HUES64 (cell line): ENCODE results near the gene FILIP1L.

Experiments used
- H3K27ac ChIP-seq: 2 replicates; pipeline ENCODE4 v1.7.0; 2013; ENCODE audit warnings: low read depth, low read length, inconsistent platforms
- H3K27me3 ChIP-seq: 2 replicates; pipeline ENCODE4 v1.6.1; 2013; ENCODE audit warnings: mild to moderate bottlenecking, low read length; ENCODE audit not compliant: insufficient read depth
- H3K36me3 ChIP-seq: 2 replicates; pipeline ENCODE4 v1.6.1; 2013; ENCODE audit warnings: mild to moderate bottlenecking, low read length; ENCODE audit not compliant: insufficient read depth
- H3K4me1 ChIP-seq: 2 replicates; pipeline ENCODE4 v1.6.1; 2013; ENCODE audit warnings: mild to moderate bottlenecking, low read length, moderate library complexity; ENCODE audit not compliant: insufficient read depth
- H3K4me3 ChIP-seq: 2 replicates; pipeline ENCODE4 v1.5.1; 2013; ENCODE audit warnings: mild to moderate bottlenecking, low read length, moderate library complexity
- H3K9ac ChIP-seq: 2 replicates; pipeline ENCODE4 v1.6.1; 2013; ENCODE audit warnings: mild to moderate bottlenecking, low read depth, low read length
- H3K9me3 ChIP-seq: 2 replicates; pipeline ENCODE4 v1.6.1; 2013; ENCODE audit warnings: low read depth, low read length; ENCODE audit not compliant: insufficient read depth
- WGBS: fragments of 150-250, 120-280 bp; methylation state at CpG from one replicate; pipeline ENCODE4 v1.1.7; 2013; ENCODE audit warnings: missing lambda C conversion rate; 5-methylcytosine and 5-hydroxymethylcytosine counted together

The FILIP1L gene

GRCh38 chr3:100002599-100003350, 111.5 kb downstream of the FILIP1L start:
- no peak overlapping the region for H3K27ac ChIP-seq
- 84% methylated on average over 4 of the region's 4 CpGs for whole genome bisulfite sequencing
- H3K4me3 ChIP-seq, result no peak overlapping the region

DNA sequence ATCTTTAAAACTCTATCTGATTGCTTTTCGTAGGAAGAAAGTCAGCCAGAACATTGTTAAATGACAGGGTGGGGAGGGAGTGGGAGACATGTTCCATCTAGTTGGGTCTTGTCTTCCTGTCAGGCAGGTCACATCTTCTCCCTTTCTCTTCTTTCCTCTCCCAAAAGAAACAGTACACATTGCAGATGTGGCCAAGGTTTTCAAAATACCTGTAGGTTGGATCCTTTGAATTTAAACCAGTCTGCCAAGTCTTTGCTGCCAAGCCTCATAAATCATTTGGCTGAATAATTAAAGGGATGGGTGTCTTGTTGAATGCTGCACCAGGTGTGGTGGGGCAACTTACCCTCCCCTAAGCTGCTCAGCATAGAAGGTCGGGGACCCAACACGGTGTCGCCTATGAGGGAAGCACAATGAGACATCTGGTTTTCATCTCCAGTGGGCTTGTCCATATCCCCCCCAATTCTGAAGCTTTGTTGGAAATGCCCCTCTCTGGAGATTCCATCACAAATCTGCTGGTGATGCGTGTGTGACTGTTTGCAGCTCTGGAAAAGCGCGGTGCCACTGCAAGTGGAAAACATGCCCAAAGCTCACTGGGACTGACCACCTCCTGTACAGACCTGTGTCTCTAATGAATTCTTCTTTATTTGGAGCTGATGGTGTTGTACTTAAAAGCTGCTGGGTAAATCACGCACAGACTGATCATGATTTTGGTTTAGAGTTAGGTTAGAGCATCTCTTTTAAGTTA, 112.6 kb downstream of the FILIP1L start:
- H3K9me3 ChIP-seq, result no peaks in the 10 kb centered on the region
- no peak overlapping the region for H3K4me3 ChIP-seq
- H3K9ac ChIP-seq, result no peak overlapping the region
- 92% methylated on average over 7 of the region's 8 CpGs for WGBS
- peaks cover 22% of the 10 kb centered on the region for H3K4me1 ChIP-seq
- no peaks in the 10 kb centered on the region for H3K27me3 ChIP-seq
- no peak overlapping the region for H3K27ac ChIP-seq
- H3K36me3 ChIP-seq, result no peaks in the 10 kb centered on the region

More at GRCh38 chr3:100002599-100003350, 111.5 kb downstream of the FILIP1L start:
- H3K36me3 ChIP-seq, result no peaks in the 10 kb centered on the region
- H3K27me3 ChIP-seq, result no peaks in the 10 kb centered on the region
- no peak overlapping the region for H3K9ac ChIP-seq
- peaks cover 21% of the 10 kb centered on the region for H3K4me1 ChIP-seq
- no peaks in the 10 kb centered on the region for H3K9me3 ChIP-seq

DNA sequence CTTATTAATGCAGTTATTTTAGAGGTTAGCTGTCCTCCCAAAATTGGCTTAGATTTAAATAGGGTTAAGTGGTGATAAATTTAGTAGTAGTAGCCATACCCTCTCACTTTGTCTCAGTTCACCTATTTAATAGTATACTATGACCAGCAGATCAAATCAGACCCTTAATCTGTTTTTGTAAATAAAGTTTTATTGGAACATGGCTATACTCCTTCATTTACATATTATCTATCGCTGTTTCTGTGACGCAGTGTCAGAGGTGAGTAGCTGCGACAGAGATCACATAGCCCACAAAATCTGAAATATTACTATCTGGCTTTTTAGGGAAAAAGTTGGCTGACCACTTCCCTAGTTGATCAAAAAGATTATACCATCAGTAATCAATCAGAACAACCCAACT, 113.2 kb downstream of the FILIP1L start:
- no peaks in the 10 kb centered on the region for H3K36me3 ChIP-seq
- no peak overlapping the region for H3K4me3 ChIP-seq
- no peak overlapping the region for H3K9ac ChIP-seq
- no peaks in the 10 kb centered on the region for H3K27me3 ChIP-seq
- H3K4me1 ChIP-seq, result peaks cover 16% of the 10 kb centered on the region
- no peak overlapping the region for H3K27ac ChIP-seq
- 94% methylated on average over 3 of the region's 3 CpGs for WGBS
- no peaks in the 10 kb centered on the region for H3K9me3 ChIP-seq

DNA sequence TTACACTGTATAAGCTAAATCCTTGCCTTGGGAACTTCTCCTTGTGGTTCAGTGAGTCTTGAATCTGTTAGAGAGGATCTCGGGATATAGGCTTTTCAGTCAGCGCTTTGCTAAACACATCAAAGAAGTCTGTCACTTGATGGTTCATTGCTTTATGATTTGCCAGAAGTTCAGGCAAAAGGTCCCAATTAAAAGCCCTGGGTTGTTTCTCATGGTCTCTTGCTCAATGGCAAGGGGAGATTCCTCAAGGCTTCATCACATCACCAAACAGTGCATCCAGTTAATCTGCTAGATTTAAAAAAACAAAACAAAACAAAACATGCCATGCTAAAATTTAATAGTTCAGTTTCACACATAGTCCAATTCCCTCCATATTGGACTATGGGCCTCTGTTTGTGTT, 114.8 kb downstream of the FILIP1L start:
- Histone ChIP-seq H3K4me3 (no peak overlapping the region), H3K9me3 (no peaks in the 10 kb centered on the region), H3K27ac (no peak overlapping the region), H3K9ac (no peak overlapping the region), H3K27me3 (no peaks in the 10 kb centered on the region), H3K36me3 (0 out of 2 replicates have a peak, but pooled peaks cover 3% of the 10 kb centered on the region), H3K4me1 (peaks cover 5% of the 10 kb centered on the region; the same call in 1 of the 2 replicates)
- 95% methylated on average over 2 of the region's 2 CpGs for WGBS

GRCh38 chr3:99997293-99997692, 117.0 kb downstream of the FILIP1L start:
- peaks cover 14% of the 10 kb centered on the region for H3K9me3 ChIP-seq
- no peaks in the 10 kb centered on the region for H3K27me3 ChIP-seq
- H3K4me3 ChIP-seq, result no peak overlapping the region
- H3K36me3 ChIP-seq, result 0 out of 2 replicates have a peak, but pooled peaks cover 3% of the 10 kb centered on the region
- H3K4me1 ChIP-seq, result peaks cover 5% of the 10 kb centered on the region; the same call in 1 of the 2 replicates
- H3K9ac ChIP-seq, result no peak overlapping the region
- 92% methylated on average over 2 of the region's 2 CpGs for WGBS
- no peak overlapping the region for H3K27ac ChIP-seq

DNA sequence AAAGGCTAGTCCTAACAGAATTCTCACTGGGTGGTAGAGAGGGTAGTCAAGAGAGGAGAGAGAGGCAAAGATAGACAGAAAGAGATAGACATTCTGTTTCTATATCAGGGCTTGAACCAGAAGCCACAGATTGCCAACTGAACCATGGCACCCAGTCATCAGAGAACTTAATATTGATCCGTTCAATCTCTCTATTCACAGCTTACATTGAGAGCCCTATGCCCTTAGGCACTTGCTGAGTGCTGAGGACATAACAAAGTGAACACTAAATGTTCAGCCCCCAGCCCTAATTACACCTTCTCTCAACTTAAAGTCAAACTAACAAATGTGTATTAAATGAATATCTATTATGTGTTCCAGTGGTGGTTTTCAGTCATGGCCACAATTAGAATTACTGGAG, 124.1 kb downstream of the FILIP1L start:
- Histone ChIP-seq H3K9ac (no peak overlapping the region), H3K36me3 (no peaks in the 10 kb centered on the region)
- WGBS, result 80% methylated on average over 1 of the region's 1 CpG

GRCh38 chr3:99984668-99985067, 129.6 kb downstream of the FILIP1L start:
- H3K36me3 ChIP-seq, result no peaks in the 10 kb centered on the region
- 96% methylated on average over 2 of the region's 2 CpGs for WGBS

More for the DNA sequence above, 124.1 kb downstream of the FILIP1L start:
- no peak overlapping the region for H3K4me3 ChIP-seq
- H3K27ac ChIP-seq, result no peak overlapping the region
- peaks cover 14% of the 10 kb centered on the region for H3K9me3 ChIP-seq
- H3K27me3 ChIP-seq, result no peaks in the 10 kb centered on the region
- H3K4me1 ChIP-seq, result peaks cover 10% of the 10 kb centered on the region; the same call in 1 of the 2 replicates

GRCh38 chr3:99984139-99984538, 130.2 kb downstream of the FILIP1L start:
- peaks cover 10% of the 10 kb centered on the region; the same call in 1 of the 2 replicates for H3K4me1 ChIP-seq
- H3K9ac ChIP-seq, result no peak overlapping the region
- no peaks in the 10 kb centered on the region for H3K9me3 ChIP-seq
- H3K36me3 ChIP-seq, result no peaks in the 10 kb centered on the region
- H3K4me3 ChIP-seq, result no peak overlapping the region
- no peaks in the 10 kb centered on the region for H3K27me3 ChIP-seq
- no peak overlapping the region for H3K27ac ChIP-seq

More at GRCh38 chr3:99984668-99985067, 129.6 kb downstream of the FILIP1L start:
- Histone ChIP-seq H3K4me1 (peaks cover 10% of the 10 kb centered on the region; the same call in 1 of the 2 replicates), H3K9ac (no peak overlapping the region), H3K4me3 (no peak overlapping the region), H3K9me3 (no peaks in the 10 kb centered on the region), H3K27ac (no peak overlapping the region), H3K27me3 (no peaks in the 10 kb centered on the region)

- no peaks in the 10 kb centered on the region for H3K36me3 ChIP-seq
- WGBS, result 100% methylated on average over 2 of the region's 2 CpGs
Measured at GRCh38 chr3:99982650-99983049, 131.7 kb downstream of the FILIP1L start.

DNA sequence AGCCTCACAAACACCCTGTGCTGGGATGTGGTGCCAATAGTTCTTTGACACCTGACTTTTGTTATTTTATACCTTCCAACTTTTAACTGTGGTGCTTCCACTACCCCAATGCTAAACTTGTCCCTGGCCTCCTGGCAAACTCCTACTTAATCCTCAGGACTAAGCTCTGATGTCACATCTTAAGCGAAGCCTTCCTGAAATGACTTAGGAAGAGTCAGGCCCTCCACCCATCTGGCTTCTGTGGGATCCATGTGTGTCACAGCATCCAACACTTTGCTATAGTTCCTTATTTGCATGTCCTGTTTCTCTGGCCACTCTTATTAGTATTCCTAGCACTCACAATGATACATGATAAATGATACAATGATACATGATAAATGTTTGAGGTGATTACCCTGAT, 133.2 kb downstream of the FILIP1L start:
- H3K4me3 ChIP-seq, result no peak overlapping the region
- no peak overlapping the region for H3K27ac ChIP-seq
- no peaks in the 10 kb centered on the region for H3K4me1 ChIP-seq
- H3K27me3 ChIP-seq, result no peaks in the 10 kb centered on the region
- no peak overlapping the region for H3K9ac ChIP-seq
- 91% methylated on average over 1 of the region's 1 CpG for WGBS
- no peaks in the 10 kb centered on the region for H3K36me3 ChIP-seq
- no peaks in the 10 kb centered on the region; the same call in 1 of the 2 replicates for H3K9me3 ChIP-seq

More at GRCh38 chr3:99982650-99983049, 131.7 kb downstream of the FILIP1L start:
- H3K27me3 ChIP-seq, result no peaks in the 10 kb centered on the region
- H3K27ac ChIP-seq, result no peak overlapping the region
- 0 out of 2 replicates have a peak, but pooled peaks cover under 1% of the 10 kb centered on the region for H3K4me1 ChIP-seq
- no peaks in the 10 kb centered on the region; the same call in 1 of the 2 replicates for H3K9me3 ChIP-seq
- H3K4me3 ChIP-seq, result no peak overlapping the region
- no peak overlapping the region for H3K9ac ChIP-seq

DNA sequence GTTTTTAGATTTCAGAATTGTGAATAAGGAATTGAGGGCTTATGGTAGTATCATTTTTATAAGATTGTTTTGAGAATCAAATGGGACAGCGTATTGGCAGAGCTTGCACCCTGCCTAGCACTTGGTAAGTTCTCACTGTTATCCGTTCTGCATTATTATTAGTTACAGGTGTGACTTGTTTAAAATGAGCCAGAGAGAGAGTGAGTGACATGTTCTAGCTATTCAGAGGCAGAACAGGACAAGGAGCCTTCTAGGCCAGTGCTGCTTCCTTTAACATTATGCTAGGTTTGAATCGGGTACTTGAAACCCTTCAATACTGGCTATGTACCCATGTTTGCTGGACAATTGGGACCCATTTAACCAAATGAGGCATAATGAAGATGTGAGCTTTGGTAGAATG, 133.7 kb downstream of the FILIP1L start:
- Histone ChIP-seq H3K4me1 (no peaks in the 10 kb centered on the region), H3K27ac (no peak overlapping the region), H3K9me3 (no peaks in the 10 kb centered on the region; the same call in 1 of the 2 replicates), H3K4me3 (no peak overlapping the region), H3K36me3 (no peaks in the 10 kb centered on the region), H3K27me3 (no peaks in the 10 kb centered on the region), H3K9ac (no peak overlapping the region)
- WGBS, result 96% methylated on average over 3 of the region's 3 CpGs
